Measurements from ENCODE around the gene TMEM259. TPM values are rescaled to one million over a fixed set of nuclear protein-coding genes. Genes with fewer than 3 reads are reported as not detected.
A peak's percentile ranks its signal among the peaks of the same experiment; 100 is the strongest.

Gene TMEM259
- total and polyA plus RNA-seq, 2 of the 13 experiments (the other 11 are each of a cell fraction or from before 2014, with no cell fraction given) = 64.7 to 164 TPM

GRCh38 chr19:1039646-1040475 lies 18.9 kb upstream of the TMEM259 start, which contains the start of gene ABCA7 (continued):
- TF ChIP-seq ZNF503 (CRISPR knock-in tag; IDR thresholded peaks at IDR 0.05) (no peak), ZNF609 (CRISPR knock-in tag; IDR thresholded peaks at IDR 0.05; ENCODE audit: borderline replicate concordance) (no peak), ZNF224 (CRISPR knock-in tag; IDR thresholded peaks at IDR 0.05) (no peak), BHLHE40 (IDR thresholded peaks at IDR 0.05; ENCODE audit: low read length) (peak; percentile 6; the same call in 1 of the 2 replicates), NFAT5 (CRISPR knock-in tag; IDR thresholded peaks at IDR 0.05) (no peak), ZFP62 (CRISPR knock-in tag; IDR thresholded peaks at IDR 0.05) (no peak), RNF2 (conservative IDR thresholded peaks at IDR 0.05; ENCODE audit: low read depth) (no peak), ZNF251 (CRISPR knock-in tag; IDR thresholded peaks at IDR 0.05) (no peak), CCDC6 (CRISPR knock-in tag; IDR thresholded peaks at IDR 0.05) (no peak), SIN3B (IDR thresholded peaks at IDR 0.05; ENCODE audit: low read length) (no peak), ZNF746 (CRISPR knock-in tag; IDR thresholded peaks at IDR 0.05) (no peak), ZNF614 (CRISPR knock-in tag; IDR thresholded peaks at IDR 0.05; ENCODE audit: borderline replicate concordance) (peak; percentile 46; the same call in 1 of the 2 replicates)
- TF ChIP-seq, protein P1, sequence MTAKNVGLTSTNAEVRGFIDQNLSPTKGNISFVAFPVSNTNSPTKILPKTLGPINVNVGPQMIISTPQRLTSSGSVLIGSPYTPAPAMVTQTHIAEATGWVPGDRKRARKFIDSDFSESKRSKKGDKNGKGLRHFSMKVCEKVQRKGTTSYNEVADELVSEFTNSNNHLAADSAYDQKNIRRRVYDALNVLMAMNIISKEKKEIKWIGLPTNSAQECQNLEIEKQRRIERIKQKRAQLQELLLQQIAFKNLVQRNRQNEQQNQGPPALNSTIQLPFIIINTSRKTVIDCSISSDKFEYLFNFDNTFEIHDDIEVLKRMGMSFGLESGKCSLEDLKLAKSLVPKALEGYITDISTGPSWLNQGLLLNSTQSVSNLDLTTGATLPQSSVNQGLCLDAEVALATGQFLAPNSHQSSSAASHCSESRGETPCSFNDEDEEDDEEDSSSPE (CRISPR knock-in tag; IDR thresholded peaks at IDR 0.05) = peak; percentile 94
- TF ChIP-seq, protein P2, sequence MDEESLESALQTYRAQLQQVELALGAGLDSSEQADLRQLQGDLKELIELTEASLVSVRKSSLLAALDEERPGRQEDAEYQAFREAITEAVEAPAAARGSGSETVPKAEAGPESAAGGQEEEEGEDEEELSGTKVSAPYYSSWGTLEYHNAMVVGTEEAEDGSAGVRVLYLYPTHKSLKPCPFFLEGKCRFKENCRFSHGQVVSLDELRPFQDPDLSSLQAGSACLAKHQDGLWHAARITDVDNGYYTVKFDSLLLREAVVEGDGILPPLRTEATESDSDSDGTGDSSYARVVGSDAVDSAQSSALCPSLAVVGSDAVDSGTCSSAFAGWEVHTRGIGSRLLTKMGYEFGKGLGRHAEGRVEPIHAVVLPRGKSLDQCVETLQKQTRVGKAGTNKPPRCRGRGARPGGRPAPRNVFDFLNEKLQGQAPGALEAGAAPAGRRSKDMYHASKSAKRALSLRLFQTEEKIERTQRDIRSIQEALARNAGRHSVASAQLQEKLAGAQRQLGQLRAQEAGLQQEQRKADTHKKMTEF (CRISPR knock-in tag; IDR thresholded peaks at IDR 0.05) = peak; percentile 71

All from HepG2 (cell line).